DND-41 (cell line): Measurements from ENCODE around the gene YRDC.

Experiments used
- ATAC-seq: fragments of 200-7000 bp; cut with Tn5 transposase; 3 replicates; pipeline ENCODE4 v1.9.1; 2021; ENCODE audit warnings: low read depth; ENCODE audit not compliant: insufficient read depth
- DNase-seq: peaks from one replicate; pipeline ENCODE4 v3.0.0-alpha.2; 2020
- H2AFZ ChIP-seq: 2 replicates; pipeline ENCODE4 v1.6.0; 2012; ENCODE audit warnings: low read depth, low read length
- H3K27ac ChIP-seq: 2 replicates; pipeline ENCODE4 v1.5.1; 2012; ENCODE audit warnings: low read length, inconsistent platforms
- H3K27me3 ChIP-seq: fragments of 200-600 bp; sonication (generic); 2 replicates; pipeline ENCODE4 v1.6.0; 2012; ENCODE audit warnings: low read length, mild to moderate bottlenecking, inconsistent platforms; ENCODE audit not compliant: insufficient read depth, poor library complexity
- H3K36me3 ChIP-seq: 2 replicates; pipeline ENCODE4 v1.5.1; 2012; ENCODE audit warnings: low read length, inconsistent platforms; ENCODE audit not compliant: insufficient read depth
- H3K4me1 ChIP-seq: 2 replicates; pipeline ENCODE4 v1.5.1; 2012; ENCODE audit warnings: mild to moderate bottlenecking, low read length; ENCODE audit not compliant: insufficient read depth
- H3K4me2 ChIP-seq: 2 replicates; pipeline ENCODE4 v1.6.0; 2012; ENCODE audit warnings: mild to moderate bottlenecking, moderate library complexity, low read length, inconsistent platforms; ENCODE audit not compliant: insufficient read depth
- H3K4me3 ChIP-seq, 2 experiments: fragments of 200-600 bp in 1 of 2; shearing (Covaris generic) in 1 of 2; 2 replicates each; pipeline ENCODE4 v1.5.1; 2012 to 2016; ENCODE audit warnings: inconsistent platforms in 2 of 2, low read length in 2 of 2, mild to moderate bottlenecking in 2 of 2, low read depth in 1 of 2, moderate library complexity in 1 of 2
- H3K79me2 ChIP-seq: 2 replicates; pipeline ENCODE4 v1.6.0; 2012; ENCODE audit warnings: low read length, inconsistent platforms; ENCODE audit not compliant: insufficient read depth
- H3K9ac ChIP-seq: 2 replicates; pipeline ENCODE4 v1.6.0; 2012; ENCODE audit warnings: low read depth, mild to moderate bottlenecking, inconsistent platforms, low read length, moderate library complexity
- H3K9me3 ChIP-seq: 2 replicates; pipeline ENCODE4 v1.5.1; 2012; ENCODE audit warnings: low read length, moderate library complexity, mild to moderate bottlenecking, inconsistent platforms; ENCODE audit not compliant: insufficient read depth, severe bottlenecking
- H4K20me1 ChIP-seq: 2 replicates; pipeline ENCODE4 v1.6.0; 2012; ENCODE audit warnings: low read length; ENCODE audit not compliant: insufficient read depth
- EZH2 ChIP-seq: IDR thresholded peaks from 3 replicates; pipeline ENCODE4 v1.6.1; 2012; ENCODE audit warnings: borderline replicate concordance, low read depth, mild to moderate bottlenecking, moderate library complexity, low read length, inconsistent platforms; ENCODE audit not compliant: severe bottlenecking
- TF ChIP-seq, protein P1 (sequence below): IDR thresholded peaks from 2 replicates; pipeline ENCODE4 v1.5.1; 2012; ENCODE audit warnings: borderline replicate concordance, low read length, moderate library complexity, mild to moderate bottlenecking; ENCODE audit not compliant: poor library complexity, severe bottlenecking; ENCODE audit errors: extremely low read depth

The YRDC gene

DNA sequence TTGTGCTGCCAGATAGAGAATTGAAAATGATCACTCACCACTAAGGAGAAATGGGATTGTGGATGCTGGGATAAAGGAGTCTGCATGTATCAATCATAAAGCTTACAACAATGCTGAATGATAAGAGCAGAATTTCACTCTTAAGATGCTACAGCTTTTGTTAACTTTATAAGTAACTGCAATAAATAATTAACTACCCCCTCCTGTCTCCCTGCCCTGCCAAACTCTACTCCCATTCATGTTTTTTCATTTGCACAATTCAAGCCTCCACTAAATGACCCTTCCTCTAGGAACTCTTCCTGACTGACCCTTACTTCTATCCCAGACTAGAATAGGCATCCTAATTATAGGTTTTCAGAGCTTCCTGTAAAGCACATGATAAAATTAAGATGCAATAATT, 36.5 kb upstream of the YRDC start:
- Histone ChIP-seq H3K36me3 (peaks cover 15% of the 10 kb centered on the region), H3K4me3 (no peak overlapping the region), H3K4me2 (no peak overlapping the region), H3K27me3 (no peaks in the 10 kb centered on the region), H2AFZ (no peak overlapping the region), H3K4me1 (peaks cover 10% of the 10 kb centered on the region; the same call in 1 of the 2 replicates), H3K9ac (no peak overlapping the region), H3K27ac (no peak overlapping the region), H4K20me1 (peaks cover 15% of the 10 kb centered on the region), H3K79me2 (peaks cover 68% of the 10 kb centered on the region), H3K9me3 (no peaks in the 10 kb centered on the region)
- TF ChIP-seq, protein P1, sequence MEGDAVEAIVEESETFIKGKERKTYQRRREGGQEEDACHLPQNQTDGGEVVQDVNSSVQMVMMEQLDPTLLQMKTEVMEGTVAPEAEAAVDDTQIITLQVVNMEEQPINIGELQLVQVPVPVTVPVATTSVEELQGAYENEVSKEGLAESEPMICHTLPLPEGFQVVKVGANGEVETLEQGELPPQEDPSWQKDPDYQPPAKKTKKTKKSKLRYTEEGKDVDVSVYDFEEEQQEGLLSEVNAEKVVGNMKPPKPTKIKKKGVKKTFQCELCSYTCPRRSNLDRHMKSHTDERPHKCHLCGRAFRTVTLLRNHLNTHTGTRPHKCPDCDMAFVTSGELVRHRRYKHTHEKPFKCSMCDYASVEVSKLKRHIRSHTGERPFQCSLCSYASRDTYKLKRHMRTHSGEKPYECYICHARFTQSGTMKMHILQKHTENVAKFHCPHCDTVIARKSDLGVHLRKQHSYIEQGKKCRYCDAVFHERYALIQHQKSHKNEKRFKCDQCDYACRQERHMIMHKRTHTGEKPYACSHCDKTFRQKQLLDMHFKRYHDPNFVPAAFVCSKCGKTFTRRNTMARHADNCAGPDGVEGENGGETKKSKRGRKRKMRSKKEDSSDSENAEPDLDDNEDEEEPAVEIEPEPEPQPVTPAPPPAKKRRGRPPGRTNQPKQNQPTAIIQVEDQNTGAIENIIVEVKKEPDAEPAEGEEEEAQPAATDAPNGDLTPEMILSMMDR: no peak
- TF ChIP-seq EZH2: no peak
- ATAC-seq (no peak), DNase-seq (no peak)

DNA sequence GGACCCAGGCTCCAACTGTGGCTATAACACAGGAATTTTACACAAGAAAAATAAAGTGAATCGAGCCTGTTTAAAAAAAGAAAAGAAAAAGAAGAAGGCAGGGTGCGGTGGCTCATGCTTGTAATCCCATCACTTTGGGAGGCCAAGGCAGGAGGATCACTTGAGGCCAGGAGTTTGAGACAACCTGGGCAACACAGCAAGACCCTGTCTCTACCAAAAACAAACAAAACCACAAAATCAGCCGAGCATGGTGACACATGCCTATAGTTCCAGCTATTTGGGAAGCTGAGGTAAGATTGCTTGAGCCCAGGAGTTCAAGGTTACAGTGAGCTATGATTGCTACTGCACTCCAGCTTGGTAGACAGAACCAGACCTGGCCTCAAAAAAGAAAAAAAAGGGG, 33.6 kb upstream of the YRDC start:
- H4K20me1 ChIP-seq: peaks cover 11% of the 10 kb centered on the region
- no peaks in the 10 kb centered on the region for H3K27me3 ChIP-seq
- no peak overlapping the region for H3K27ac ChIP-seq
- no peak overlapping the region for H3K4me3 ChIP-seq
- peaks cover 43% of the 10 kb centered on the region for H3K79me2 ChIP-seq
- no peak for DNase-seq
- TF ChIP-seq, protein P1: no peak
- no peak for TF ChIP-seq EZH2
- H3K36me3 ChIP-seq: peaks cover 42% of the 10 kb centered on the region
- H3K9ac ChIP-seq: no peak overlapping the region
- no peak overlapping the region for H2AFZ ChIP-seq
- H3K4me2 ChIP-seq: no peak overlapping the region
- no peaks in the 10 kb centered on the region for H3K9me3 ChIP-seq
- H3K4me1 ChIP-seq: peaks cover under 1% of the 10 kb centered on the region; the same call in 1 of the 2 replicates
- no peak for ATAC-seq

DNA sequence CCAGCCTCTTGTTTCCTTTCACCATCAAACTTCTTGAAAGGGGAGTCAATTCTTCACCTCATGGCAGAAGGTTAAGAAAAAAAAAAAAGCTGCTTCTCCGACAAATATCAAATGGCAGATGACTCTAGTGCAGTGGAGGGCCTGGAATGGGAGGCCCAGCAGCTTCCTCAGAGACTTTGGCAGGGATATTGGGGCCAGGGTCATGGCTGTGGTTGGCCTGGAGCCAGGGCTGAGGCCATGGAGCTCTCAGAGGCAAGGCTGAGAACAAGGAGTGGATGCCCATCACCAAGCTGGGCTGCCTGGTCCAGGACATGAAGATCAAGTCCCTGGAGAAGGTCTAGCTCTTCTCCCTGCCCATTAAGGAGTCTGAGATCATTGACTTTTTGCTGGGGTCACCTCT, 32.7 kb upstream of the YRDC start:
- Histone ChIP-seq H3K79me2 (peaks cover 35% of the 10 kb centered on the region), H3K36me3 (peaks cover 49% of the 10 kb centered on the region), H3K4me2 (no peak overlapping the region), H3K27ac (no peak overlapping the region), H4K20me1 (peaks cover 11% of the 10 kb centered on the region), H3K4me1 (no peaks in the 10 kb centered on the region), H3K9ac (no peak overlapping the region), H3K9me3 (no peaks in the 10 kb centered on the region), H3K27me3 (no peaks in the 10 kb centered on the region), H3K4me3 (no peak overlapping the region), H2AFZ (no peak overlapping the region)
- no peak for DNase-seq
- ATAC-seq: no peak
- no peak for TF ChIP-seq EZH2
- TF ChIP-seq, protein P1: no peak

DNA sequence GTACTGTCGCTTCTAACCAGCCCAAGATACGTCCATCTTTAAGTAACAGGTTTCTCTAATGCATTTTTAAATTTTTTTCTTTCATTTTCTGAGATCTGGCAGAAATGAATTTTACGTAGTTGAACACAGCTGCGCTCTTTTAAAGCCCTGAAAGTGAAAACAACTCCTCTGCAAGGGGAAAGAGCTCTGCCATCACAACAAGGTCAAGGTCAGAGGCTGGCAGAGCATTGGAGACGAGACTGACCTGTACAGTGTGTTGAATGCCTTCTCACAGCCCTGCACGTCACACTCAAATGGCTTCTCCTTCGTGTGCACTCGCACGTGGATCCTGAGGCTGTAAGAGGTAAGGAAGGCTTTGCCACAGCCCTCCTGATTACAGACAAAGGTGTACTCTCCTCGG, 31.7 kb upstream of the YRDC start:
- peaks cover 26% of the 10 kb centered on the region for H3K79me2 ChIP-seq
- no peak for TF ChIP-seq EZH2
- TF ChIP-seq, protein P1: no peak
- H3K36me3 ChIP-seq: peaks cover 59% of the 10 kb centered on the region

More for the DNA sequence above, 31.7 kb upstream of the YRDC start:
- Histone ChIP-seq H3K4me2 (no peak overlapping the region), H3K27ac (no peak overlapping the region), H3K9ac (no peak overlapping the region), H3K4me3 (no peak overlapping the region), H4K20me1 (peaks cover 11% of the 10 kb centered on the region), H3K27me3 (no peaks in the 10 kb centered on the region), H3K4me1 (no peaks in the 10 kb centered on the region), H2AFZ (no peak overlapping the region), H3K9me3 (no peaks in the 10 kb centered on the region)
- DNase-seq (no peak), ATAC-seq (no peak)
